PFSK-1 (cell line): Measurements from ENCODE around the gene SIGLEC5.

ENCODE experiments used
- REST ChIP-seq, 2 experiments: IDR thresholded peaks; 2 replicates each; pipeline versions ENCODE4 v1.6.1 to v1.8.0; 2011 to 2012; ENCODE audit warnings: low read depth in 2 of 2, low read length in 2 of 2, control low read depth in 1 of 2, inconsistent platforms in 1 of 2, mild to moderate bottlenecking in 1 of 2, moderate library complexity in 1 of 2; ENCODE audit not compliant: insufficient read depth in 1 of 2
- SIN3A ChIP-seq: IDR thresholded peaks from 2 replicates; pipeline ENCODE4 v1.6.1; 2012; ENCODE audit warnings: mild to moderate bottlenecking, low read length, moderate library complexity, borderline replicate concordance; ENCODE audit not compliant: insufficient read depth

GRCh38 chr19:51598159-51598915, 31.9 kb downstream of the SIGLEC5 start:
- TF ChIP-seq SIN3A, result no peak
- TF ChIP-seq REST (IDR thresholded peaks at IDR 0.05; ENCODE audit: insufficient read depth in 1 of 2, low read depth in 2 of 2, low read length in 2 of 2), result no peak
